Measurements from ENCODE around the gene THRSP. TPM values are rescaled to one million over a fixed set of nuclear protein-coding genes. Genes with fewer than 3 reads are reported as not detected.
"Not testable (repeated sequence)": the region's sequence is repeated elsewhere in the genome, so short reads cannot be mapped to it uniquely, and the experiment has no call there.

Gene THRSP
- total RNA-seq, 6 experiments from 2014 or later: 3.0 to 92.0 (median 40.1) TPM

- 74% methylated on average over 9 of the region's 11 CpGs for whole genome bisulfite sequencing (ENCODE audit: insufficient coverage, low coverage, low lambda C conversion rate, missing lambda C conversion rate)
- Histone ChIP-seq H3K27me3 (no peaks in the 10 kb centered on the region), H3K27ac (no peak overlapping the region), H3K9me3 (no peaks in the 10 kb centered on the region), H3K4me1 (peaks cover 0 to 28% (median 9%) of the 10 kb centered on the region in 4 donors), H3K4me3 (no peak overlapping the region), H3K36me3 (no peaks in the 10 kb centered on the region)
- TF ChIP-seq POLR2A (IDR thresholded peaks at IDR 0.05) (no peak), CTCF (IDR thresholded peaks at IDR 0.05) (no peak)
- intact Hi-C loops (cut with DNase I): no loop called here
- no peak for ATAC-seq
- no peak for DNase-seq
Measured at GRCh38 chr11:78080818-78081495, 17.3 kb downstream of the THRSP start.

GRCh38 chr11:78081583-78081982 is 17.9 kb downstream of the THRSP start:
- H3K27me3 ChIP-seq: no peaks in the 10 kb centered on the region
- peaks cover 0 to 23% (median 7%) of the 10 kb centered on the region in 4 donors for H3K4me1 ChIP-seq
- H3K9me3 ChIP-seq: no peaks in the 10 kb centered on the region
- ATAC-seq: no peak
- intact Hi-C loops (cut with DNase I): no loop called here
- H3K36me3 ChIP-seq: no peaks in the 10 kb centered on the region
- no peak overlapping the region for H3K4me3 ChIP-seq
- no peak overlapping the region for H3K27ac ChIP-seq
- no peak for DNase-seq
- TF ChIP-seq CTCF (IDR thresholded peaks at IDR 0.05) (no peak), POLR2A (IDR thresholded peaks at IDR 0.05) (no peak)
- WGBS (ENCODE audit: insufficient coverage, low coverage, low lambda C conversion rate, missing lambda C conversion rate): 87% methylated on average over 5 of the region's 6 CpGs

GRCh38 chr11:78082146-78082545 is 18.5 kb downstream of the THRSP start:
- no peak overlapping the region for H3K4me3 ChIP-seq

GRCh38 chr11:78083021-78083420 is 19.4 kb downstream of the THRSP start:
- Histone ChIP-seq H3K27ac (no peak overlapping the region), H3K36me3 (no peaks in the 10 kb centered on the region), H3K27me3 (no peaks in the 10 kb centered on the region), H3K9me3 (no peaks in the 10 kb centered on the region), H3K4me3 (no peak overlapping the region), H3K4me1 (peaks cover 0 to 9% (median 0%) of the 10 kb centered on the region in 4 donors)
- TF ChIP-seq CTCF (IDR thresholded peaks at IDR 0.05): no peak
- TF ChIP-seq POLR2A (IDR thresholded peaks at IDR 0.05): no peak
- ATAC-seq: no peak
- WGBS (ENCODE audit: insufficient coverage, low coverage, low lambda C conversion rate, missing lambda C conversion rate): 70% methylated on average over 1 of the region's 4 CpGs
- no peak for DNase-seq
- intact Hi-C loops (cut with DNase I): no loop called here

More at GRCh38 chr11:78082146-78082545, 18.5 kb downstream of the THRSP start:
- Histone ChIP-seq H3K9me3 (no peaks in the 10 kb centered on the region), H3K36me3 (no peaks in the 10 kb centered on the region), H3K27ac (no peak overlapping the region), H3K4me1 (peaks cover 0 to 17% (median 4%) of the 10 kb centered on the region in 4 donors), H3K27me3 (no peaks in the 10 kb centered on the region)
- intact Hi-C loops (cut with DNase I): no loop called here
- TF ChIP-seq CTCF (IDR thresholded peaks at IDR 0.05) (no peak), POLR2A (IDR thresholded peaks at IDR 0.05) (no peak)
- DNase-seq (no peak), ATAC-seq (no peak)
- WGBS (ENCODE audit: insufficient coverage, low coverage, low lambda C conversion rate, missing lambda C conversion rate): 82% methylated on average over 8 of the region's 8 CpGs

GRCh38 chr11:78084506-78084905 is 20.8 kb downstream of the THRSP start:
- H3K4me3 ChIP-seq: not testable (repeated sequence)

More at GRCh38 chr11:78084506-78084905, 20.8 kb downstream of the THRSP start:
- ATAC-seq; H3K27me3 ChIP-seq; H3K4me1 ChIP-seq; H3K36me3 ChIP-seq; intact Hi-C loops (cut with DNase I); H3K27ac ChIP-seq; H3K9me3 ChIP-seq; DNase-seq: not testable (repeated sequence)
- 91% methylated on average over 8 of the region's 8 CpGs for WGBS (ENCODE audit: insufficient coverage, low coverage, low lambda C conversion rate, missing lambda C conversion rate)

Data from right lobe of liver (tissue), 6 donors.